Measurements from ENCODE around the gene CCDC187. TPM values are rescaled to one million over a fixed set of nuclear protein-coding genes. Genes with fewer than 3 reads are reported as not detected.

CCDC187 gene
- total RNA-seq, 2 experiments from 2014 or later: not detected

GRCh38 chr9:136216541-136217244, 87.2 kb downstream of the CCDC187 start:
- Mint-ChIP-seq H3K4me3 (no peak overlapping the region), H3K27me3 (no peaks in the 10 kb centered on the region), H3K36me3 (ENCODE audit: low read depth) (peaks cover 34% of the 10 kb centered on the region), H3K9me3 (no peaks in the 10 kb centered on the region), H3K27ac (no peak overlapping the region), H3K4me1 (peaks cover 13% of the 10 kb centered on the region)
- no peak for DNase-seq
- ChIA-PET CTCF (interaction anchor here (0.9 to 1.4 kb wide), 3 partner anchors 19 to 146 kb away, joined by 3 to 4 read pairs (median 3); no protein-coding TSS in a partner anchor), POLR2A (no interaction called here)

- Mint-ChIP-seq H3K36me3 (ENCODE audit: low read depth) (peaks cover 32% of the 10 kb centered on the region), H3K9me3 (no peaks in the 10 kb centered on the region), H3K4me1 (no peaks in the 10 kb centered on the region), H3K4me3 (no peak overlapping the region), H3K27me3 (no peaks in the 10 kb centered on the region), H3K27ac (no peak overlapping the region)
- ChIA-PET CTCF (no interaction called here), POLR2A (no interaction called here)
- no peak for DNase-seq
Measured at GRCh38 chr9:136213733-136214132, 90.2 kb downstream of the CCDC187 start.

GRCh38 chr9:136212345-136212950, 91.4 kb downstream of the CCDC187 start:
- Mint-ChIP-seq H3K4me1 (no peaks in the 10 kb centered on the region), H3K27me3 (no peaks in the 10 kb centered on the region), H3K9me3 (no peaks in the 10 kb centered on the region), H3K4me3 (no peak overlapping the region), H3K27ac (no peak overlapping the region), H3K36me3 (ENCODE audit: low read depth) (peaks cover 32% of the 10 kb centered on the region)
- POLR2A ChIA-PET: no interaction called here
- CTCF ChIA-PET: no interaction called here
- DNase-seq: no peak

- POLR2A ChIA-PET: no interaction called here
- Mint-ChIP-seq H3K4me1 (no peaks in the 10 kb centered on the region), H3K9me3 (no peaks in the 10 kb centered on the region)
Measured at GRCh38 chr9:136211441-136212344, 92.2 kb downstream of the CCDC187 start.

DNA sequence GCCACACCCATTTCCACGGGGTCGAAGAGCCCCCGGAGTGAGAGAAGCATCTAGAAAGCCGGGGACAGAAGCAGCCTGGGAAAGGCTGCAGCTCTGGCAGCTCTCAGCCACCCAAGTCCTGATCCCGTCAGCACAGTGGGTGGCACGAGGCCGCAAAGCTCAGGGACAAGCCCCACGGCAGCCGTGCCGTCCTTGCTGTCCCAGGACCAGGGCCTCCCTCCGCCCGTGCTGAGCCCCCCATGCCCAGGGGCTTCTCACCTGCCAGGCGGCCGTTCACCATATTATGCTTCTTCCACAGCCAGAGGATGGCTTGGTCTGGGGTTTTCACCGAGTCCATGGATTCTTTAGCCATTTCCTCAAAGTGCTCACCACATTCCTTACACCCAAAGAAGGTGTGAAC, 92.9 kb downstream of the CCDC187 start:
- ChIA-PET POLR2A (no interaction called here), CTCF (no interaction called here)
- no peaks in the 10 kb centered on the region for H3K27me3 Mint-ChIP-seq
- peaks cover 33% of the 10 kb centered on the region for H3K36me3 Mint-ChIP-seq (ENCODE audit: low read depth)
- no peak for DNase-seq
- H3K4me3 Mint-ChIP-seq: no peak overlapping the region
- no peak overlapping the region for H3K27ac Mint-ChIP-seq
- no peaks in the 10 kb centered on the region for H3K4me1 Mint-ChIP-seq
- H3K9me3 Mint-ChIP-seq: no peaks in the 10 kb centered on the region

More at GRCh38 chr9:136211441-136212344, 92.2 kb downstream of the CCDC187 start:
- no peak overlapping the region for H3K4me3 Mint-ChIP-seq
- H3K27ac Mint-ChIP-seq: no peak overlapping the region
- CTCF ChIA-PET: no interaction called here
- H3K36me3 Mint-ChIP-seq (ENCODE audit: low read depth): peaks cover 33% of the 10 kb centered on the region
- DNase-seq: no peak
- H3K27me3 Mint-ChIP-seq: no peaks in the 10 kb centered on the region

DNA sequence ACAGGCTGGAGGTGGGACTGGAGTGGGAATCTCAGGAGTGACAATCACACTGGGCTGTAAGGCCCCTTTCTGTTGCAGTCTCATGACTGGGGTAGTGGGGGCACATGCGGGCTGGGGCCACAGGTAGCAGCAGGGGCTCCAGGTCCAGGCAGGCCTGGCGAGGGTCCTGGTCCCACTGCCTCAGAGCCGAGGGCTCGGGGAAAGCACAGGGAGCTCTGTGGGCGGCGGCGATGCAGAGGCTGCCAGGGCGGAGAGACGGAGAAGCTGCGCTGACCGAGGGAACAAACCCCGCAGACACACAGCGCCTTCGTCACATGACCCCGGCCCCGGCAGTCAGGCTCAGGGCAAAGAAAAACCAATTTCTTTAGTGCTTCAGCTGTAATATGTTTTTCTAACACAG, 93.6 kb downstream of the CCDC187 start:
- H3K36me3 Mint-ChIP-seq (ENCODE audit: low read depth): peaks cover 25% of the 10 kb centered on the region
- POLR2A ChIA-PET: no interaction called here
- H3K4me1 Mint-ChIP-seq: no peaks in the 10 kb centered on the region

GRCh38 chr9:136209786-136210185, 94.1 kb downstream of the CCDC187 start:
- no peak for DNase-seq
- no peak overlapping the region for H3K27ac Mint-ChIP-seq
- no peak overlapping the region for H3K4me3 Mint-ChIP-seq
- H3K4me1 Mint-ChIP-seq: no peaks in the 10 kb centered on the region
- ChIA-PET CTCF (interaction anchor here (1.0 kb wide), 1 partner anchor 15 kb away, joined by 3 read pairs; no protein-coding TSS in a partner anchor), POLR2A (no interaction called here)
- H3K36me3 Mint-ChIP-seq (ENCODE audit: low read depth): peaks cover 20% of the 10 kb centered on the region
- H3K27me3 Mint-ChIP-seq: no peaks in the 10 kb centered on the region
- no peaks in the 10 kb centered on the region for H3K9me3 Mint-ChIP-seq

More for the DNA sequence above, 93.6 kb downstream of the CCDC187 start:
- H3K9me3 Mint-ChIP-seq: no peaks in the 10 kb centered on the region
- H3K4me3 Mint-ChIP-seq: no peak overlapping the region
- CTCF ChIA-PET: interaction anchor here (1.0 kb wide), 1 partner anchor 14 kb away, joined by 3 read pairs; no protein-coding TSS in a partner anchor
- DNase-seq: no peak
- no peak overlapping the region for H3K27ac Mint-ChIP-seq
- no peaks in the 10 kb centered on the region for H3K27me3 Mint-ChIP-seq

DNA sequence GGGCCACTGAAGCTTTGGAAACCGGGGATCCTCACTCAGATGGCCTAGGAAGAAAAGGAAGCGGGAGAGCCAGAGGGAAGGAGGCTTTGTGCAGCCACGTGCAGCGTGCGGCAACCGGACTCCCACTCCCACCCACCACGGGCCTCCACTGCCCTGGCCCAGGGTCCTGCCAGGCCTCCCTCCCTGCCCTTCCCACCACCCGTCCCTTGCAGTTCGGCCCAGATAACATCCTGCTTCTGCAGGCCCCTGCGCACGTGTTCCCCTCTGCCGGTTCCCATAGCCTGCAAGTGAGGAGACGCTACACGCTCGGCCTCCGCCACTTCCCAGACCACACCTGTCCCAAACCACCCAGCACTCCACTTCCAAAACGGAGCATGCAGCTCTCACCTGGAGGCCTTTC, 94.7 kb downstream of the CCDC187 start:
- ChIA-PET POLR2A (no interaction called here), CTCF (no interaction called here)
- H3K27ac Mint-ChIP-seq: no peak overlapping the region

DNA sequence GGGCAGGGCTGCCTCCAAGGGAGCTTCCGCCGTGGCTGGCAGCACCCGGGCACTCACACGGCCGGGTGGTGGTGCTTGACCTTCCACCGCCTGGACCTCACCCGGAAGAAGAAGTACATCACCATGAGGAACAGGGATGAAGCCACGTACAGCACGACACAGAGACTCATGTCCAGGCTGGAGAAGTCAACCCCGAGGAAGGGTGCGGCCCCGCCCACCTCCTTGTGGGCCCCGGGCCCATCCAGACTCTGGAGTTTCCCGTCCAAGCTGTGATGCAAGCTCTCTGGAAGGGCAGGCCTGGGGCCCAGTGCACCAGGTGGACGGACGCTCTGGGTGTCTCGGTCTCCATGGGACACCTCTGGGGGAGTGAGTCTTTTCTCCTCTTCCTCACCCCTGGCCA, 95.2 kb downstream of the CCDC187 start:
- no peak overlapping the region for H3K4me3 Mint-ChIP-seq
- no peaks in the 10 kb centered on the region for H3K4me1 Mint-ChIP-seq
- ChIA-PET POLR2A (no interaction called here), CTCF (no interaction called here)
- H3K36me3 Mint-ChIP-seq (ENCODE audit: low read depth): peaks cover 9% of the 10 kb centered on the region
- H3K27me3 Mint-ChIP-seq: peaks cover 8% of the 10 kb centered on the region
- DNase-seq: no peak
- H3K27ac Mint-ChIP-seq: no peak overlapping the region
- H3K9me3 Mint-ChIP-seq: no peaks in the 10 kb centered on the region

More for the DNA sequence above, 94.7 kb downstream of the CCDC187 start:
- H3K4me3 Mint-ChIP-seq: no peak overlapping the region
- peaks cover 15% of the 10 kb centered on the region for H3K36me3 Mint-ChIP-seq (ENCODE audit: low read depth)
- no peak for DNase-seq
- H3K9me3 Mint-ChIP-seq: no peaks in the 10 kb centered on the region
- H3K4me1 Mint-ChIP-seq: no peaks in the 10 kb centered on the region
- peaks cover 3% of the 10 kb centered on the region for H3K27me3 Mint-ChIP-seq

GRCh38 chr9:136207616-136208015, 96.3 kb downstream of the CCDC187 start:
- Mint-ChIP-seq H3K27me3 (peaks cover 12% of the 10 kb centered on the region), H3K27ac (no peak overlapping the region), H3K4me3 (no peak overlapping the region), H3K36me3 (ENCODE audit: low read depth) (peaks cover 2% of the 10 kb centered on the region), H3K9me3 (no peaks in the 10 kb centered on the region), H3K4me1 (no peaks in the 10 kb centered on the region)
- CTCF ChIA-PET: no interaction called here
- no peak for DNase-seq
- POLR2A ChIA-PET: no interaction called here

- ChIA-PET CTCF (interaction anchor here (1.1 kb wide), 1 partner anchor 18 kb away, joined by 3 read pairs; no protein-coding TSS in a partner anchor), POLR2A (no interaction called here)
- Mint-ChIP-seq H3K27ac (no peak overlapping the region), H3K27me3 (peaks cover 15% of the 10 kb centered on the region), H3K36me3 (ENCODE audit: low read depth) (peaks cover 2% of the 10 kb centered on the region), H3K9me3 (no peaks in the 10 kb centered on the region), H3K4me3 (no peak overlapping the region), H3K4me1 (no peaks in the 10 kb centered on the region)
- DNase-seq: no peak
Measured at GRCh38 chr9:136206602-136207275, 97.2 kb downstream of the CCDC187 start.

GRCh38 chr9:136205707-136205992, 98.2 kb downstream of the CCDC187 start:
- Mint-ChIP-seq H3K4me3 (no peak overlapping the region), H3K9me3 (no peaks in the 10 kb centered on the region), H3K36me3 (ENCODE audit: low read depth) (peaks cover 2% of the 10 kb centered on the region), H3K4me1 (no peaks in the 10 kb centered on the region), H3K27ac (no peak overlapping the region), H3K27me3 (peaks cover 23% of the 10 kb centered on the region)
- POLR2A ChIA-PET: no interaction called here
- CTCF ChIA-PET: no interaction called here
- DNase-seq: no peak
